ENCODE results near the gene FAM222A. TPM values are rescaled to one million over a fixed set of nuclear protein-coding genes. Genes with fewer than 3 reads are reported as not detected.

Gene FAM222A
- total and polyA plus RNA-seq, 2 of the 8 experiments (the other 6 are each of a cell fraction or from before 2014, with no cell fraction given) = 0.94 to 1.1 TPM

DNA sequence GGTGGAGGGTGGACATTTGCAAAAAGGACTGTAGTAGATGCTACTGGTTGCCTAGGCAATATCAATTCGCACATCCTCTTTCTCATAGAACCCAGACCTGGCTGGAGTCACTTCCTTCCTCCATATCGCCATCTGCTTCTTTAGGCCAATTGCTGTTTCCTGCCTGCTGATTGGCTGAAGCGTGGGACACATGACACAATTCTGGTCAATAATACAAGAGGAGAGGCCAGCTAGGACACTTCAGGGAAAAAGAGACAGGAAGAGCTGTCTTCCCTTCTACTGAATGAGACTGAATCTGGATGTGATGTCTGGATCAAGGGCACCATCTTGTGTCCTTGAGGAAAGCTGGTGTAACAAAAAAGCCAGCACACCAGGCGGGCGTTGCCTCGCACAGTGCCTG lies 65.8 kb downstream of the FAM222A start:
- FAIRE-seq = no peak
- no peak overlapping the region for H3K9ac ChIP-seq (replicated peaks in 1 of 4; ENCODE audit: extremely low read depth in 1 of 4, low read depth in 3 of 4, low read length in 3 of 4)
- H2AFZ ChIP-seq (ENCODE audit: low read length) = 0 out of 2 replicates have a peak overlapping the region, but pooled peaks have one; percentile 17
- no peak overlapping the region for H2BK20ac ChIP-seq (ENCODE audit: low read length)
- no peak overlapping the region for H2BK5ac ChIP-seq (ENCODE audit: low read depth, low read length)
- no peaks in the 10 kb centered on the region for H3K36me3 ChIP-seq (ENCODE audit: control insufficient read depth in 2 of 4, insufficient read depth in 4 of 4, low read length in 3 of 4)
- peaks cover 0 to 3% (median under 1%) of the 10 kb centered on the region in 4 experiments; a peak in 1 of 7 replicates for H3K4me1 ChIP-seq (replicated peaks in 1 of 4; ENCODE audit: control insufficient read depth in 3 of 4, insufficient read depth in 4 of 4, low read length in 3 of 4)
- H3K4me3 ChIP-seq (ENCODE audit: extremely low read depth in 1 of 4, insufficient read depth in 2 of 4, low read depth in 3 of 4, low read length in 4 of 4) = no peak overlapping the region
- H2BK120ac ChIP-seq (replicated peaks; ENCODE audit: low read depth, low read length) = no peak overlapping the region
- ChIA-PET POLR2A (ENCODE audit: partially characterized antibody) (interaction anchor here (1.2 kb wide), 1 partner anchor 19 kb away, joined by 3 read pairs; no protein-coding TSS in a partner anchor), CTCF (ENCODE audit: partially characterized antibody) (interaction anchor here (0.6 to 11.2 kb wide), 7 partner anchors 17 to 1687 kb away, joined by 3 to 120 read pairs (median 5); no protein-coding TSS in a partner anchor)
- no peaks in the 10 kb centered on the region; a peak in 1 of 4 replicates for H3K9me3 ChIP-seq (ENCODE audit: insufficient read depth in 2 of 2, low read depth in 1 of 2, low read length in 1 of 2)
- H2BK15ac ChIP-seq (ENCODE audit: low read length) = no peak overlapping the region
- H3K27me3 ChIP-seq (replicated peaks in 1 of 4; ENCODE audit: control insufficient read depth in 3 of 4, extremely low read depth in 1 of 4, insufficient read depth in 3 of 4, low read length in 3 of 4) = no peaks in the 10 kb centered on the region
- no peak overlapping the region for H4K91ac ChIP-seq (replicated peaks; ENCODE audit: insufficient read length, low read length)
- no peak overlapping the region for H2BK12ac ChIP-seq (ENCODE audit: low read depth, low read length)
- no peak overlapping the region for H4K8ac ChIP-seq (ENCODE audit: extremely low read depth, insufficient read depth, low read length)
- H3K4me2 ChIP-seq (ENCODE audit: insufficient read depth in 1 of 2, low read depth in 2 of 2, low read length in 2 of 2) = no peak overlapping the region
- H4K5ac ChIP-seq (ENCODE audit: insufficient read length, low read depth, low read length) = no peak overlapping the region
- no peak overlapping the region for H3K23ac ChIP-seq (ENCODE audit: insufficient read length)
- H2AK5ac ChIP-seq (ENCODE audit: low read depth, low read length) = no peak overlapping the region
- DNase-seq (ENCODE audit: low read depth in 1 of 2, low spot score in 2 of 2) = no peak
- peaks cover 0 to 2% of the 10 kb centered on the region in 2 experiments for H4K20me1 ChIP-seq (replicated peaks in 1 of 2; ENCODE audit: control insufficient read depth in 1 of 2, insufficient read depth in 2 of 2, low read length in 2 of 2)
- H3K23me2 ChIP-seq (ENCODE audit: low read depth, low read length) = no peaks in the 10 kb centered on the region
- H3K14ac ChIP-seq (ENCODE audit: insufficient read length) = no peak overlapping the region
- H3K18ac ChIP-seq (ENCODE audit: extremely low read depth, low read length) = no peak overlapping the region
- H3K56ac ChIP-seq (replicated peaks; ENCODE audit: insufficient read length, low read depth, low read length) = no peak overlapping the region
- H3K27ac ChIP-seq (ENCODE audit: low read depth, low read length) = no peak overlapping the region
- WGBS, 2 experiments (ENCODE audit: extremely low coverage in 1 of 2, insufficient coverage in 1 of 2, insufficient read length in 1 of 2, insufficient replicate concordance in 2 of 2, low coverage in 1 of 2, low lambda C conversion rate in 2 of 2, missing lambda C conversion rate in 1 of 2) = 90% methylated on average over 6 of the region's 6 CpGs; no CpG with 5 or more reads in 1 of the 2 experiments
- no peak overlapping the region for H3K4ac ChIP-seq (replicated peaks; ENCODE audit: insufficient read length, low read depth, low read length)
- no peaks in the 10 kb centered on the region for H3K79me2 ChIP-seq (ENCODE audit: control insufficient read depth in 1 of 2, insufficient read depth in 2 of 2, low read length in 2 of 2)
- H3K79me1 ChIP-seq (ENCODE audit: low read depth, low read length) = no peaks in the 10 kb centered on the region
- TF ChIP-seq CEBPB (IDR thresholded peaks at IDR 0.05; ENCODE audit: low read depth, low read length) = no peak
- no peak for TF ChIP-seq YY1 (IDR thresholded peaks at IDR 0.05; ENCODE audit: low read depth, low read length)
- TF ChIP-seq, protein P1, sequence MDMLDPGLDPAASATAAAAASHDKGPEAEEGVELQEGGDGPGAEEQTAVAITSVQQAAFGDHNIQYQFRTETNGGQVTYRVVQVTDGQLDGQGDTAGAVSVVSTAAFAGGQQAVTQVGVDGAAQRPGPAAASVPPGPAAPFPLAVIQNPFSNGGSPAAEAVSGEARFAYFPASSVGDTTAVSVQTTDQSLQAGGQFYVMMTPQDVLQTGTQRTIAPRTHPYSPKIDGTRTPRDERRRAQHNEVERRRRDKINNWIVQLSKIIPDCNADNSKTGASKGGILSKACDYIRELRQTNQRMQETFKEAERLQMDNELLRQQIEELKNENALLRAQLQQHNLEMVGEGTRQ (IDR thresholded peaks at IDR 0.05; ENCODE audit: low read length) = peak; percentile 32; the same call in 1 of the 2 replicates
- TF ChIP-seq EGR1 (IDR thresholded peaks at IDR 0.05; ENCODE audit: borderline replicate concordance, low read depth, low read length) = no peak
- no peak for TF ChIP-seq GABPA (IDR thresholded peaks at IDR 0.05; ENCODE audit: borderline replicate concordance, insufficient read depth, low read length)
- no peak for TF ChIP-seq BACH1 (IDR thresholded peaks at IDR 0.05; ENCODE audit: low read length)
- no peak for TF ChIP-seq EZH2 (IDR thresholded peaks at IDR 0.05; ENCODE audit: low read depth, low read length, severe bottlenecking)
- no peak for TF ChIP-seq TAF7 (optimal IDR thresholded peaks at IDR 0.05; ENCODE audit: borderline replicate concordance, low read depth, low read length)
- TF ChIP-seq POLR2AphosphoS5 (IDR thresholded peaks at IDR 0.05; ENCODE audit: low read depth, low read length) = no peak
- no peak for TF ChIP-seq SIRT6 (IDR thresholded peaks at IDR 0.05; ENCODE audit: low read length)
- no peak for TF ChIP-seq SAP30 (IDR thresholded peaks at IDR 0.05; ENCODE audit: insufficient read depth, insufficient replicate concordance, low read length)
- TF ChIP-seq POU5F1 (IDR thresholded peaks at IDR 0.05; ENCODE audit: low read depth, low read length) = no peak
- peak; percentile 43 to 45 for TF ChIP-seq RAD21 (IDR thresholded peaks at IDR 0.05 in 1 of 2, conservative IDR thresholded peaks at IDR 0.05 in 1 of 2; ENCODE audit: low read depth in 2 of 2, low read length in 2 of 2)
